Pancreas (tissue), 10 donors: ENCODE results near the gene SMARCC2. TPM values are rescaled to one million over a fixed set of nuclear protein-coding genes. Genes with fewer than 3 reads are reported as not detected.
A peak's percentile ranks its signal among the peaks of the same experiment; 100 is the strongest.

ENCODE experiments used
- ATAC-seq, 4 donors: fragments of 200-7000 bp; cut with Tn5 transposase; one replicate each; pipeline versions ENCODE4 v1.8.0 to v1.9.1; 2020; ENCODE audit warnings: mild to moderate bottlenecking in 4 of 4, moderate library complexity in 4 of 4
- DNase-seq, 6 donors: peaks; one replicate each; pipeline ENCODE4 v3.0.0-alpha.2; 2020
- FAIRE-seq: peaks from 2 replicates; lab custom pipeline; 2012; peaks lifted over from hg19 to GRCh38; lab: Jason Lieb, UNC
- H3K27ac ChIP-seq, 4 donors: fragments of 200-600 bp; sonication (generic); 1 replicate in 3 of 4; 2 replicates in 1 of 4; pipeline versions ENCODE4 v1.5.0 to v1.8.0; 2020
- H3K27me3 ChIP-seq, 4 donors: fragments of 200-600 bp; one replicate each; pipeline ENCODE4 v1.8.0; 2021
- H3K36me3 ChIP-seq, 3 donors: fragments of 200-600 bp; sonication (generic) in 1 of 3; one replicate each; pipeline versions ENCODE4 v1.5.0 to v1.8.0; 2020 to 2021
- H3K4me1 ChIP-seq, 3 donors: fragments of 200-600 bp; one replicate each; pipeline ENCODE4 v1.8.0; 2021
- H3K4me3 ChIP-seq, 4 donors: fragments of 200-600 bp; sonication (generic) in 2 of 4; one replicate each; pipeline versions ENCODE4 v1.5.0 to v1.8.0; 2020 to 2021
- H3K9me3 ChIP-seq, 4 donors: fragments of 200-600 bp; one replicate each; pipeline ENCODE4 v1.8.0; 2021
- CTCF ChIP-seq, 4 donors: fragments of 200-600 bp; sonication (generic) in 3 of 4; IDR thresholded peaks; one replicate each; pipeline versions ENCODE4 v1.5.0 to v1.8.0; 2021; ENCODE audit warnings: antibody characterized with exemption in 4 of 4
- WGBS, 2 donors: extraction: QIAGEN DNeasy Blood & Tissue Kit; methylation state at CpG; one replicate each; pipeline ENCODE4 v1.1.7; 2013; 5-methylcytosine and 5-hydroxymethylcytosine counted together
- intact Hi-C, 3 donors: fragments of 100-400 bp; cut with DNase I; formaldehyde crosslinking; loops; one replicate each; pipeline versions ENCODE4 v1.11.1 to v1.14.2; 2022
- polyA plus RNA-seq, 2 donors: library from polyadenylated mRNA; stranded (reverse); fragments of 200-250 nt; gene quantifications; one replicate each; pipeline ENCODE4 v1.2.3, GENCODE V29; 2013
- total RNA-seq, 6 donors: library from RNA; stranded (reverse); fragmentation: NEBNext Ultra II Directional in 4 of 6; extraction: Animal tissue kit (Norgen Biotek cat#: 25700) in 4 of 6; gene quantifications; one replicate each; pipeline versions ENCODE4 v1.2.1 to v1.2.4, GENCODE V29; 2021 to 2023
- donor health status: healthy with polysubstance abuse.
- donor health status: DM: no; HTN: no; CAD: no; lungs with moderate emphysema.
- donor health status: DM: no; HTN: no; CAD: no.
- donor health status: control.
- donor health status: control.
- donor health status: Bipolar disorder and iron deficiency.
- donor health status: DM: yes; HTN: yes; CAD: no.
- donor health status: DM: no; HTN: no; CAD: no.
- donor health status: DM: no; HTN: no; CAD: no.
- donor health status: DM: yes; HTN: yes; CAD: no.

SMARCC2 gene
- total and polyA plus RNA-seq, 8 donors, result 26.3 to 64.5 (median 38.2) TPM

GRCh38 chr12:56178347-56178746, 10.9 kb downstream of the SMARCC2 start:
- FAIRE-seq (no peak), ATAC-seq (no peak), DNase-seq (no peak)
- H3K4me1 ChIP-seq, result no peaks in the 10 kb centered on the region
- no peak overlapping the region for H3K27ac ChIP-seq
- H3K27me3 ChIP-seq, result no peaks in the 10 kb centered on the region
- TF ChIP-seq CTCF (IDR thresholded peaks at IDR 0.05), result no peak
- WGBS, 2 donors, result 82 to 94% methylated on average over 3 of the region's 3 CpGs
- no peaks in the 10 kb centered on the region for H3K9me3 ChIP-seq
- intact Hi-C loops, result no loop called here
- peaks cover 7 to 93% (median 41%) of the 10 kb centered on the region in 3 donors for H3K36me3 ChIP-seq
- H3K4me3 ChIP-seq, result no peak overlapping the region

DNA sequence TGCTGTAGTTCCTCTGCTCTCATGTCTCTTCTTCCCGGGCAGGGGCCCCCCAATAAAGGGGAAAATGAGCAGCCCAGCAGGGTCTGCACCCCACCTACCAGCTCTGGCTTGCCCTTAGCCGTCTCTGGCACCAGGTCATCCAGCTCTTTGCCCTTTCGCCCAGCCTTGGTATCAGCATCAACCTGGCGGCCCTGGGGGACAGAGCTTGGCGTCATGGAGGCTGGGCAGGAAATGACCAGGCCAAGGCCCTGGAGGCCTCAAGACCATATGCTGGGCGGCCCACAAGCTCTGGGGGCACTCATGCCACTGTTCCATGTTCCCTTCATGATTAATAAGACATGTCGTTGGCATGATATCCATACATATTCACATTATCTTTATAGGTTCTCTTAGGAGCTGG, 16.4 kb downstream of the SMARCC2 start:
- 89 to 91% methylated on average over 7 of the region's 7 CpGs for WGBS, 2 donors
- no peaks in the 10 kb centered on the region for H3K27me3 ChIP-seq
- H3K36me3 ChIP-seq, result peaks cover 7 to 92% (median 52%) of the 10 kb centered on the region in 3 donors
- no peak for TF ChIP-seq CTCF (IDR thresholded peaks at IDR 0.05)
- H3K4me1 ChIP-seq, result no peaks in the 10 kb centered on the region
- intact Hi-C loops, result no loop called here
- no peak overlapping the region for H3K27ac ChIP-seq
- FAIRE-seq (no peak), ATAC-seq (no peak), DNase-seq (no peak)
- H3K4me3 ChIP-seq, result no peak overlapping the region
- H3K9me3 ChIP-seq, result no peaks in the 10 kb centered on the region

- 93 to 95% methylated on average over 11 of the region's 11 CpGs for WGBS, 2 donors
- intact Hi-C loops, result no loop called here
- DNase-seq (no peak), ATAC-seq (no peak), FAIRE-seq (no peak)
- Histone ChIP-seq H3K27me3 (no peaks in the 10 kb centered on the region), H3K36me3 (peaks cover 7 to 92% (median 52%) of the 10 kb centered on the region in 3 donors), H3K4me3 (no peak overlapping the region), H3K9me3 (no peaks in the 10 kb centered on the region), H3K27ac (no peak overlapping the region), H3K4me1 (no peaks in the 10 kb centered on the region)
- TF ChIP-seq CTCF (IDR thresholded peaks at IDR 0.05), result no peak
Observed at GRCh38 chr12:56169229-56169759, 20.0 kb downstream of the SMARCC2 start.

DNA sequence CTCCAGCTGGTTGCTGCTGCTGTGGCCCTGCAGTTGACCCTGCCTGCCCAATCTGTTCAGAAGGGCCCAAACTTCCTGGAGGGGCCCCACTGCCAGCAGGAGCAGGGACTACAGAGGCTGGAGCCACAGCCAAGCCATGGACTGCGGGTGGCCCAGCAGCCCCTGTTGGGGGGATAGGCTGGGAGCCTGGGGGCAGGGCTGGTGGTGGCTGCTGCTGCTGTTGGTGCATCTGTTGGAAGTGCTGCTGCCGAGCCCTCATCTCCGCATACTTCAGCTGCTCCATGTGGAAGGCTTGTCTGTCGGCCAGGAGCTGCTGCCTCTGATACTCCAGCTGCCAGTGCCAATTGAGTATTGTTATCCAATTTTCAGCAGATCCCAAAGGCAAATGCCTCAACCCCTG, 23.9 kb downstream of the SMARCC2 start:
- ATAC-seq, result no peak
- peaks cover 8 to 12% (median 10%) of the 10 kb centered on the region in 3 donors for H3K4me1 ChIP-seq
- intact Hi-C loops, result no loop called here
- peak in 1 of 6 donors; percentile 62 for DNase-seq
- FAIRE-seq, result no peak
- H3K36me3 ChIP-seq, result peaks cover 0 to 90% (median 38%) of the 10 kb centered on the region in 3 donors
- no peak for TF ChIP-seq CTCF (IDR thresholded peaks at IDR 0.05)
- H3K27ac ChIP-seq, result no peak overlapping the region
- H3K4me3 ChIP-seq, result no peak overlapping the region
- WGBS, 2 donors, result 82 to 90% methylated on average over 4 of the region's 4 CpGs
- no peaks in the 10 kb centered on the region for H3K27me3 ChIP-seq
- no peaks in the 10 kb centered on the region for H3K9me3 ChIP-seq

GRCh38 chr12:56164345-56164729, 24.9 kb downstream of the SMARCC2 start:
- peaks cover 0 to 85% (median 34%) of the 10 kb centered on the region in 3 donors for H3K36me3 ChIP-seq
- WGBS, 2 donors, result 92 to 98% methylated on average over 17 of the region's 17 CpGs
- intact Hi-C loops, result no loop called here

More at GRCh38 chr12:56164345-56164729, 24.9 kb downstream of the SMARCC2 start:
- DNase-seq (peak in 1 of 6 donors; percentile 72), FAIRE-seq (no peak), ATAC-seq (peak in 1 of 4 donors; percentile 3)
- H3K9me3 ChIP-seq, result no peaks in the 10 kb centered on the region
- TF ChIP-seq CTCF (IDR thresholded peaks at IDR 0.05), result no peak
- peaks cover 8 to 21% (median 13%) of the 10 kb centered on the region in 3 donors for H3K4me1 ChIP-seq
- no peak overlapping the region for H3K4me3 ChIP-seq
- H3K27ac ChIP-seq, result no peak overlapping the region
- no peaks in the 10 kb centered on the region for H3K27me3 ChIP-seq
